Measurements from ENCODE around the gene GALNT10. TPM values are rescaled to one million over a fixed set of nuclear protein-coding genes. Genes with fewer than 3 reads are reported as not detected.

The GALNT10 gene
- polyA plus RNA-seq, 1 donor = 20.0 TPM

DNA sequence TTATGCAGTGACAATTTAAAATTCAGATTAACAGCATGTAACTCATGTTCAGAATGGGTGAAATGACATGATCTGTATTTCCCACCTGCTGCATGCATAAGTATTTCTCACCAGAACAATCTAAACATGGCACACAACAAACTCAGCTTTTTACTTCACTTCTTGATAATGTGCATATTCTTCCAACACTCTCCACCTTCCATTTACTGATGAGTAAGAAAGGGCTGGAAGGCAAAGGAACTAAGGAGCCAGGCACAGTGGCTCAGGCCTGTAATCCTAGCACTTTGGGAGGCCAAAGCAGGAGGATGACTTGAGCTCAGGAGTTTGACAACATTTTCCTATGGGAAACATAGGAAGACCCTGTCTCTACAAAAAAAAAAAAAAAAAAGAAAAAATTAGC lies 219.5 kb downstream of the GALNT10 start:
- DNase-seq = no peak

DNA sequence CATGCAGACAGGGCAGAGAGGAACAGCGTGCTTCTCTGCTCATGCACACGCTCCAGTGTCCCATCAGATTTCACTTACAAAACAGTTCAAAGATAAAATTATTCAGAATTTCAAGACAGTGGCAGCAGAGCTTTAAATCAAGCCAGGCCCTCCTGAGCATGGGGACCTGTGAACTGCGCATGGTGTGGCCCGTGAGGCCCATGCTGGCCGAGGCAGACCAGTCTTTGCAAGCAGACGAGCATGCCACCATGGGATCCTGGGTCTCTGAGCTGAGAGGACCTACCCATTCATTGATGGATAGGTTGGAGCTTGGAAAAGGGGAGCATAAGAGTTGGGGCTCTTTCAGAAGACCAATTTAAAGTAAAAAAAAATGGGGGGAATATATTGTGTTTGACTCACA lies 220.3 kb downstream of the GALNT10 start:
- DNase-seq = no peak

DNA sequence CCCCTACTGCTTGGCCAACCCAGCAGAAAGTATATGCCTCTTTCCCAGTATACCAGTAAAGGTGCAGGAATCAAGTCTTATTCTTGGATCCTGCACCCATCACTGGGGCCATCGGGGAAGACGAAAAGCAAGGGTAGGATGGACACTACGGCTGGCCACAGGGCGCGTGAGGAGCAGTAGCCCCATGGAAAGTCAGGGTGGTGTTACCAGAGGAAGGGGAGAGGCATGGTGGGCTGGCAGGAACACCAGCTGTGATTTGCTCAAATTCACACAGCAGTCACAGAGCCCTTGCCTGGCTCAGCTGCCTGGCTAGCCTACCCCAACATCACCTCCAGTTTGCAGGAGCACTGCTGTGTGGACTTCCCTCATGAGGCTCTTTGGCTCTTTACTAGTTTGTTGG lies 220.8 kb downstream of the GALNT10 start:
- no peak for DNase-seq

DNA sequence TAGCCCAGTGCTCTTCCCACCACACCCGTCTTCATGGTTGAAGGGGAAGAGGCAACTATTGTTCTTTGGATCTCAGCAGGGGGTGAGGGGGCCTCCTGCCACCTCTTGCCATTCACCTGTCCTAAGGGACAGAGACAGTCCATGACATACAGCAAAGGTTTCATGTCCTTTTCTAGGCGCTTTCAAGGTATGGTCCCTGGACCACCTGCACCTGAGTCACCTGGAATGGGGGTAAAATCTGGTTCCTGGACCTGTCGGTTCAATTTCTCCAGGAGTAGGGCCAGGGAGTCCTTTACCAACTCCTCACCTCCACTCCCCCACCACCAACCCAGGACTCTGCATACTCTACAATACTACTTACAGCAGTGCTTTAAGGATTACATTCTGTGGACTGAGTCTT lies 221.8 kb downstream of the GALNT10 start:
- DNase-seq = no peak

DNA sequence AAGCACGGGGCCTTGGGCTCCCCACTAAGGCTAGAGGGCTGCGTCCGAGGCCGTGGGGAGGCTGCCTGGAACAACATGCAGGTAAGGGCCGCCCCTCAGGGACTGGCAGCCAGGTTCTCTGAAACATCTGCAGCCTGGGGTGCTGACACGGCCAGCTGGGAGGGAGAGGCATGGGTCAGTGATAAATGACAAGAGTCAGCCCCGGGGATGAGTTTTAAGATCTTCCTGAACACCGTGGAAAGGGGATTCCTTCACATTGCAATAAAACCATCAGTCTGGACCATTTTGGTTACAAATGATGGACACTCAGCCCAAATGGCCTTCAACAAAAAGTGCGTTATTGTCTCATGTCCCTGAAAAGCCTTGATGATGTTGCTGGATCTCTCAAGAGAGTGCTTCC lies 222.4 kb downstream of the GALNT10 start:
- DNase-seq = no peak

DNA sequence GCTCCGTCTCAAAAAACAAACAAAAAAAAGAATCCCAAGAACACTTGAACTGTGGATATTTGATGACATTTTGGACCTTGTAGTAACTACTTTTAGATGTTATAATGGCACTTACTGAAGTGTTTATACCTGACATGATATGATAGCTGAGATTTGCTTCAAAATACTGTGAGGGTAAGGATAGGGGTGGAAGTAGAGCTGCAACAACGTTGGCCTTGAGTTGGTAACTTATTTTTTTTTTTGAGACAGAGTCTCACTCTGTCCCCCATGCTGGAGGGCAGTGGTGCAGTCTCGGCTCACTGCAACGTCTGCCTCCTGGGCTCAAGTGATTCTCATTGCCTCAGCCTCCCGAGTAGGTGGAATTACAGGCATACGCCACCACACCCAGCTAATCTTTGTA lies 224.6 kb downstream of the GALNT10 start:
- no peak for DNase-seq

DNA sequence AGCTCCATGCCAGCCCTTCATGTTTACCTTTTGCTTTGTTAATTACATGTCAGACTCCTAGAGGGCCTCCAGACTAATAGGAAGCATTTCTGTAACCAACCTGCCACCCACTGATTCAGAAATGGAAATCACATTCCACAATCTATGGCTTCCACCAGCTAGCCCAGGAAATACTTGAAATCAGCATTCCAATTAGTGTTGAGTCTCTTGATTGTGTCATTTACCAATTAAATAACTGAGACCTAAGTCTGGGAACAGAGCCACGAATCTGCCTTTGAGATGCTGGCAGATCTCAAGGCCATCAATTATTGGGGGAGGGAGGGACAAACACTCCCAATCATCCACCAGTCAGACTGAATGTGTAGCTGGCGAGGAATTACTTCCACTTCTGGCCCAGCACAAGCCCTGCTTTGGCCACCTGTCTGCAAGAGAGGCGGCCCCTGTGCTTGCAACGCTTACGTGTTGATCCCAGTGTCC lies 227.8 kb downstream of the GALNT10 start:
- DNase-seq = no peak

DNA sequence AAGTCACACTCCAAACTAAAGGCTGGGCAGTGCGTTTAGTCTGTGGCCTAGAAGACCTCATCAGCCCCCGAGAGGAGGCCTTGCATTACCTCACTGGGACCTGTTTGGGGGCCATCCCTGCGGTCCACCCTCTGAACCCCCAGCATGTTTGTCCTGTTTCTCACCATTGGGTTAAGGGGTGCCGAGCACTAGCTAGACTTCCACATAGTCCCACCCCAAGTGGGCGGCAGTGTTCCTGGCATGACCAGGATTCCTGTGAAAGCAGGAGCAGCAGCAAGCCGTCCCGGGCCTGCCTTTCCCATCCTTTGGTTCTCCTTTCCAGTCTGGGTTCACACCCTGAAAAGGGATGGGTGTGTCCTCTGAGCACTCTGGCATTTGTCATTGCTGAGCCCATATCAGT lies 228.7 kb downstream of the GALNT10 start:
- DNase-seq = no peak

DNA sequence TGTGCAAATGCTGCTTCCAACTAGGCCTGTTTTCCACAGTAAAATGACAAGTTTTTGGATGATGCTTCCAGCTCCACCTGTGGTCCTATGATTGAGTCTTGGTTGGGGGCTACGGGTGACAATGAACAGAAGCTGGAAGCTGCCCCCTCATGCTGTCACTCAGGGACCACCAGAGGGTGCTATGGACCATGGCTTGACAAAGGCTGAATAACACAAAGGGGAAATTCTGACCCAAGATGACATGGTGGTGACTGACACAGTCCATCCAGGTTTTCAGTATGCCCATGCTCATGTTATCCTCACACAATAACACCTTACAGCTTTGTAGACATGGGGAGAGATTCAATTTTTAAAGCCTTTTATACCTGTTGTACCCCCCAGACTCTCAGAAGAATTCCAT lies 231.3 kb downstream of the GALNT10 start:
- DNase-seq = no peak

DNA sequence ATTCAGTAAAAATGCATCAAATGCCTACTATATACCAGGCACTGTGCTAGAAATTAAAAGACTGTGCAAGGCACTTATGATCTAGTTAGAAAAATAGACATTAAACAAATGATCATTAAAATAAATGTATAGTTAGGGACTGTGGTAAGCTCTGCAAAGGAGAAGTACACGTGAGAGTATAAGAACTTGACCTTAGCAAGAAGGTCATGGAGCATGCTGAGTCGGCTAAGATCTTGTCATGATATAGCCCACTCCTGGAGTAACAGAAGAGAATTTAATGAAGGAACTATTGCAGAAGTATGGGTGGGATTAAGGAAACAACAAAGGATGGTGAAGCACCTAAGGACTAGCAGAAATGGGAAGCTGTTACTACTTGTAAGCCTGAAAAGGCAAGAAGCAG lies 231.8 kb downstream of the GALNT10 start:
- DNase-seq = no peak

DNA sequence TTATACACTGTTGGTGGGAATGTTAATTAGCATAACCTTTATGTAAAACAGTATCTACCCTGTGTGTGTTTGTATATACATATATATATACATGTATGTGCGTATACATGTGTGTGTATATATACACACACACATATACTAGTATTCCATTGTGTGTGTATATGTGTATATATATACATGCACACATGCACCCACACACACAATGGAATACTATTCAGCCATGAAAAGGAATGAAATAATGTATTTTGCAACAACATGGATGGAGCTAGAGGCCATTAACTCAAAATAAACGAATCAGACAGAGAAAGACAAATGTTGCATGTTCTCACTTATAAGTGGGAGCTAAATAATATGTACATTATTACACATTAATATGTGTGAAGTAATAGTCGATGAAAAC lies 237.7 kb downstream of the GALNT10 start:
- no peak for DNase-seq

DNA sequence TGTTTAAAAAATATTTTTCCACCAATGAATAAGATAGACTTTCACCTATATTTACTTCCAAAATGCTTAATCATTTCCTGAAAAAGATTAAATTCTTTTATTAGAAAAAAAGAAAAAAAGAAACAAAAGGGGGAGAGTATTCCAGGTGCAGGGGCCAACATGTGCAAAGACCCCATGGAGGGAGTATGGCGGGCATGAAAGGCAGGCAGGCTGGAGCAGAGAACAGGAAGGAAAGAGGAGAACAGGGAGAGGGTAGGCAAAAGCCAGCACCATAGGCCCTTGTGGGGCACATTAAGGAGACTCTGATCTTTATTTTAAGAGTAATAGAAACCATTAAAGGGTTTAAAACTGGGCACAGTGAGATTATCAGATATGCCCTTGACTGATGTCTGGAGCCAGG lies 238.8 kb downstream of the GALNT10 start:
- DNase-seq = no peak

DNA sequence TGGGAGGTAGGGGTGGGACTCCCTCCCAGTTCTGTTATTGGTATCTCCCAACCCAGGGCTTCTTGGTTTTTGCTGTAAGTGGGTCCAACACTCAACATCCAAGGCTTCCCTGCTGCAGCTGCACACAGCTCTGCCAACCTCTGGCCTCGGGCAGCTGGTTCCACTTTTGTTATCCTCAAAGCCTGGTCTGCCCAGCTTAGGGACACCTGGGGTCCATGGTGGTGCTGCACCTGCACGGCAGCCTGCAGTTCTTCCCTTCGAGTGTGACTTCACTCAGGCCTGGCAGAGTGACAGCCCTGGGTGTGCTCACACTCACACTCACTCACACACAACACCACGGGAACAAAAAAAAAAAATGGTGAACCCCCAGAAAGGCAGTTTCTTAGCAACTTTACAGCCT lies 239.9 kb downstream of the GALNT10 start:
- no peak for DNase-seq

DNA sequence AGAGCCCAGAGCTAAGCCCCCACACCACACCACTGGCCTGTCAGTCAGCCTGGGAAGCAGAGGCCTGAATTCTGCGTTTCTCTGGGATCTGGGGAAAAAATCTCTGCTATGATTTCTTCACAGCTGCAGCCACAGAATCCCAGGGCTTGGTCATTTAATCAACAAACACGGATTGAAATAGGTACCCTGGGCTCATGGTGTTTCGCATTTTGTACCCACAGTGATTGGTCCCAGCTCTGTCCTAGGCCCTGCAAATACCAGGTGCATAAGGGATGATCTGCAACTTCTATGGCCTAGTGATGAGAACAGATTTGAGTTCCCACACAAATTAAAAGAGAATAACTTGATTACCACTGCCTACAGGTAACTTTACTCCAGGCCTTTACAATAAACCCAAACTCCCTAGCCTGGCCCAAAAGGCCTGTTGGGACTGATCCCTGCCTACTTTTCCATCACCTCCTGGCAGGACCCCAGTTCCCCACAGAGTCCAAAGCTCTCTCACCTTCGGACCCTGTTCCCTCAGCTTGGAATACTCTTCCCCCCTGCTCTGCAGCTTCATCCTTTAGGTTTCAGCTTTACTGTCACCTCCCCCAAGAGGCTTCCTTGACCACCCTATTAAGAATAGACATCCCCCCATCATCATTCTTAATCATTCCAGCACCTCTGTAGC lies 240.6 kb downstream of the GALNT10 start:
- no peak for DNase-seq

DNA sequence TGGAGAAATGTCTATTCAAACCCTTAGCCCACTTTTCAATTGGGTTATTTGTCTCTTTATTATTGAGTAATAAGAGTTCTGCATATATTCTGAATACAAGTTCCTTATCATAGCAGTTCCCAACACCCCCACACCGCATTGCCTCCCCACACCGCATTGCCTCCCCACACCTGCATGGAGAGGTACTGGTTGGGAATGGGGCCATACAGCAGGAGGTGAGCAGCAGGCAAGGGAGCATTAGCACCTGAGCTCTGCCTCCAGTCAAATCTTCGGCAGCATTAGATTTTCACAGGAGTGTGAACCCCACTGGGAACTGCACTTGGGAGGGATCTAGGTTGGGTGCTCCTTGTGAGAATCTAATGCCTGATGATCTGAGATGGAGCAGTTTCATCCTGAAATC lies 244.7 kb downstream of the GALNT10 start:
- DNase-seq = no peak

DNA sequence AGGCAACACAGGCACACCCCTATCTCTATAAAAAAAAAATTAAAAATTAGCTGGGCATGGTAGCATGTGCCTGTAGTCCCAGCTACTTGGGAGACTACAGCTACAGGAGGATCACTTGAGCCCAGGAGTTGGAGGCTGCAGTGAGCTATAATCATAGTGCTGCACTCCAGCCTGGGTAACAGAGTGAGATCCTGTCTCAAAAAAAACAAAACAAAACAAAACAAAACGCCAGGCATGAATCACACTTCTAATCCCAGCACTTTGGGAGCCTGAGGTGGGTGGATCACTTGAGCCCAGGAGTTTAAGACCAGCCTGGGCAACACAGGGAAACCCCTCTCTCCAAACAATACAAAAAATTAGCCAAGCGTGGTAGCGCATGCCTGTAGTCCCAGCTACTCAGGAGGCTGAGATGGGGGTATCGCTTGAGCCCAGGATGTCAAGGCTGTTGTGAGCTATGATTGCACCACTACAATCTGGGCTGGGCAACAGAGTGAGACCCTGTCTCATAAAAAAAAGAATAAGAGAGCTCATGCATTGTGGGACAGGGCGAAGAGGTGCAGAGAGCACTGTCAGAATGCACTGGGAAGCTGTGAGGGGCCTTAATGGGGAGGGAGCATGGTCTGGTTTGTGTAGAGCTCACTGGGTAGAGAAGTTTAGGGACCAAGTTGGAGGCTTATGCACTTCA lies 246.9 kb downstream of the GALNT10 start:
- no peak for DNase-seq

DNA sequence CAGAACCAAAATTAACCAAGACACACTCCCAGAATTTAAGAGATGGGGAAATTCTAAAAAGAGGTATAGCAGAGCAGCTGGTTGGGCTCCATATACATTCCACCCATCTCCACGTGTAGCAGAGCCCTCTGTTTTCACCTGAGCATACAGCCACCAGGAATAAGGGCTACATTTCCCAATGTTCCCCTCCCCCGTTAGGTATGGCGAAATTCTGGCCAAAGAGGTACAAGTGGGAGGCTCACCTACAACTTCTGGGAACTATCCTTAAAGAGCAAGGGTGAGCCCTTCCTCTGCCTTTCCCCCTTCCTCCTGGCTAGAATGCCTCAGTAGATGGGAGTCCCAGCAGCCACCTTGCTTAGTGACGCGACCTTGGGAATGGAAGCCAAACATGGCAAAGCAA lies 250.0 kb downstream of the GALNT10 start:
- DNase-seq = no peak

DNA sequence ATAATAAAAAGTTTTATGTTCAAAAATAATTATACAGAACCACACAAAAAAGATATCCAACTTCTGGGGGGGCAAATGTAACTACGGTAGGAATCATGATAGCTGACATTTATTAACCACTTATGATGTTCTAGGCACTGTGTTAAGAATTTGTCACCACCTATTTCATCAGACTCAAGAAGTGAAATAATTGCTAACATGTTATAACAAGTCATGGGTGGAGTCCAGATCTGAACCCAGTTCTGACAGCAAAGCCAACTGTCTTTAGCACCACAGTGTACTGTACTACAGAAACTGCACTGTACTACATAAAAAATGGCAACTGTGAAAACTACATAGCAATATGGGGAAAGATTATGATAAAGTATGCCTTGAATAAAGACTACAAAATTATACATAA lies 252.3 kb downstream of the GALNT10 start:
- DNase-seq = no peak

DNA sequence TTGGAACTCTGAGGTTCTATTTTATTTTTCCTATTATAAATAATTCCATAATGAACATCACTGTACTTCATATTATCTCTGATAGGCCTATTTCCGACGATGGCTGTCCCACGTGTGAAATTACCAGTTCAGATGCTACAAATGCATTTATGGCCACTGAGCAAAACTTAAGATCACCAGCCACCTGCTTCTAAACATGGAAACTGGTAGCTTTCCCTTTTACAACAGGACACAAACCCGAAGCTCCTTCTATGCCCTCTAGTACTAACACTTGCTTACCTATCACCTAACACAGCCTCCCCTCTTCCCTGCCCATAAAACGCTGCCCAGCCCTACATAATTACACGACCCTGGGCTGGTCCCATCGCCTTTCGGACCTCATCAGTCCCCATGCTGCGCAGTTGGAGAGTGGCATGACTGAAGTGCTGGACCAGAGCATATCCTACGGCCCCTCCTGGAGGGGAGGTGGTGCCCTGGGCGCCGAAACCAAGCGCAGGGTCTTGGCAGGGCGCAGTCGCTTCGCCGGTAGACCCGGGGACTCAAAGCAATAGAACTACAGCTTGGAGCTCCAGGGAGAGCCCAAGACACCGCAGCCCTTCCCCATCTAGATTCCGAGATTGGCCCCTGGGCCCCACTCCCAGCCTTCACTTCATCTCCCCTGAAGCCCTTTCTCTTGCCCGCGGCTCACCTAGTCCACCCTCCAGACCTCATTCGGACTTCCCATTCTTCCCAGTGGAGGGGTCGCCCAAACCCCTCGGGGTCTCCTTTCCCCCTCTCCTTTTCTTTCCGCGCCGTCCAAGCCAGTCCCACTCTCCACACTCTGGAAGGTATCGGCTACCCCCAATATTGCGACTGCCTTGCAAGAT lies 254.3 kb downstream of the GALNT10 start:
- DNase-seq = no peak

DNA sequence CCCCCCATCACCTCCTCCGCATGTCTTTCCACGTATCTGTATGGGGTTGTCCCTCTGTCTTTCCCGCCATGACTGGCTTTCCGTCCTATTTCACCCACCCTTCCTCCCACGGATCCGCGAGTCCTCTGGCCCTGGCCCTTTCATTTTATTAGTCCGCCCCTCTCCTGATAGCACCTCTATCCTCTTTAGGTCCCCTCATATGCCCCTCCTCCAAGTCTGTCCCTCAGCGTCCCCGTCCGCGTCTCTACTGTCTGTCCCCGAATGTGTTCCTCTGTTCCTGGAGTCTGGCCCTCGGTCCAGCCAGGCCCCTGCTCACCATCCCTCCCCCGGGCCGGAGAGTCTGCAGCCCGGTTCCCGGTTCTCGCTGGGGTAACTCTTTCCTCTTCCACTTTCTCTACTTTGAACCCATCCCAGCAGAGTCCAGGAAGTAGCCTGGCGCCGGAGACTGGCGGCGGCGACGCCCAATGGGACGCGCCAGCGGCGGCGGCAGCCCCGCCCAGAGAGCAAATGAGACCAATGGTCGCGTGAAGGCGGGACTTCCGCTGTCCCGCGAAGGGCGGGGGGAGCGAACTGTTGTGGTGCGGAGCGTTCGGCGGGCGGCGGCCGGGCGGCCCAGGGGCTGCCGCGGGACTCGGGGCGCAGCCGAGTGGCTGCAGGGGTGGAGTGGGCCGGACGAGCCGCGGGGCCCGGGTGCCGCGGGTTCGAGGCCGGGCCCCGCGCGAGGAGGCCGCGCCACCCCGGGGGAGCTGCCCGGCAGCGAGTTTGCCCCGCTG lies 255.1 kb downstream of the GALNT10 start, which contains the start of gene SAP30L:
Gene SAP30L, plus strand, starts transcription at position 576 of the 773 bp plus-strand sequence. CDS start 608 bp downstream, outside the sequence.
- DNase-seq = peak; percentile 97

DNA sequence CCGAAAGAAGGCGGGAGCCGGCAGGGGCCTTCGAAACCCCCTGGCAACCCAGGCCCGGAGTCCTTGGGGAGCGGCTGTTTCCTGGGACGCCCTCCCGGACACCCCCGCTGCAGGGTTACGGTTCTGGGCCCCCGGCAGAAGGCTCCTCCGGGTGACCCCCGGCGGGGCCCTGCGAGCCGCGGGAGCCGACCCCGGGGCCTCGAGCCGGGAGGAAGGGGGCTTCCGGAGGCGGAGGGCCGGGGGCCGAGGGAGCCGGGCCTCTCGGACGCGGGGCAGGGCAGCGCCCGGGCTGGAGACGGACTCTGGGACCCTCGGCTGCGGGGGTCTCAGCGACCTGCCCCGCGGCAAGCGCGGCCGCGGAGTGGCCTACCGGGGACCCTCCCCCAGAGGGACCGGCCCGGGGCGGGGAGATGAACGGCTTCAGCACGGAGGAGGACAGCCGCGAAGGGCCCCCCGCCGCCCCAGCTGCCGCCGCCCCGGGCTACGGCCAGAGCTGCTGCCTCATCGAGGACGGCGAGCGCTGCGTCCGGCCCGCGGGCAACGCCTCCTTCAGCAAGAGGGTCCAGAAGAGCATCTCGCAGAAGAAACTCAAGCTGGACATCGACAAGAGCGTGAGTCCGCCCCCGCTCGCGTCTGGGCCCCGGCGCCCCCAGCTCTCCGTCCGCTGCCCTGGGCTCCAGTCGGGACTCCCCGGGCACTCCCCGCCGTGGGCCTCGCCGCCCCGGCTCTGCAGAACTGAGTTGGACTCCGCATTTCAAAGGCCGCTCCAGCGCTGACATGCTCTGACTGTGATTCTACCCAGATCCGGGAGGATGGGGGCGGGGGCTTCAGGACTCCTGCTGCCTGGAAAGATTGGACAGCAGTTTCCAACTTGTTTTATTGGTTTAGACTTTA lies 255.9 kb downstream of the GALNT10 start:
- DNase-seq = peak; percentile 74

All from hindlimb muscle (tissue), 1 donor.